ENCODE measurements around the gene MAP2K5.

- TF ChIP-seq POLR2AphosphoS5 (IDR thresholded peaks at IDR 0.05; ENCODE audit: borderline replicate concordance, low read depth, low read length) (no peak), EZH2 (IDR thresholded peaks at IDR 0.05) (no peak)
Observed at GRCh38 chr15:67508407-67508806, 34.1 kb upstream of the MAP2K5 start.

All from SK-N-MC (cell line).